D721Med (cell line): ENCODE measurements around the gene MYH11.

Experiments
- DNase-seq: peaks from one replicate; pipeline ENCODE4 v3.0.0; 2011; ENCODE audit warnings: low spot score; ENCODE audit not compliant: insufficient read length
- FAIRE-seq: peaks from 2 replicates; lab custom pipeline; 2011; peaks lifted over from hg19 to GRCh38; lab: Jason Lieb, UNC
- CTCF ChIP-seq: IDR thresholded peaks from 2 replicates; pipeline ENCODE4 v1.5.1; 2012; ENCODE audit warnings: mild to moderate bottlenecking, control low read depth; ENCODE audit not compliant: insufficient read depth; ENCODE audit errors: missing control alignments

Gene MYH11

GRCh38 chr16:15886078-15886477, 29.2 kb upstream of the MYH11 start:
- no peak for FAIRE-seq
- DNase-seq, result no peak
- TF ChIP-seq CTCF, result no peak

GRCh38 chr16:15885560-15886001, 28.8 kb upstream of the MYH11 start:
- TF ChIP-seq CTCF, result no peak
- DNase-seq, result no peak
- no peak for FAIRE-seq

GRCh38 chr16:15882563-15882962, 25.7 kb upstream of the MYH11 start:
- FAIRE-seq, result no peak
- no peak for TF ChIP-seq CTCF

GRCh38 chr16:15881794-15882379, 25.1 kb upstream of the MYH11 start:
- DNase-seq (no peak), FAIRE-seq (no peak)
- no peak for TF ChIP-seq CTCF

More at GRCh38 chr16:15882563-15882962, 25.7 kb upstream of the MYH11 start:
- no peak for DNase-seq

- TF ChIP-seq CTCF, result no peak
- FAIRE-seq (no peak), DNase-seq (no peak)
Observed at GRCh38 chr16:15880434-15881308, 23.8 kb upstream of the MYH11 start.

GRCh38 chr16:15879255-15879811, 22.5 kb upstream of the MYH11 start:
- FAIRE-seq (no peak), DNase-seq (no peak)
- no peak for TF ChIP-seq CTCF
